ENCODE measurements around the gene CMSS1. TPM values are rescaled to one million over a fixed set of nuclear protein-coding genes. Genes with fewer than 3 reads are reported as not detected.
A peak's percentile ranks its signal among the peaks of the same experiment; 100 is the strongest.

Gene CMSS1
- total and polyA plus RNA-seq, 5 donors from 2014 or later = 20.5 to 34.0 (median 22.0) TPM

GRCh38 chr3:100171211-100171914 is 353.7 kb downstream of the CMSS1 start:
- Mint-ChIP-seq H3K27ac (no peak overlapping the region), H3K36me3 (peaks cover 28% of the 10 kb centered on the region), H3K4me3 (no peak overlapping the region), H3K9me3 (peaks cover 0 to 1% (median 0%) of the 10 kb centered on the region in 7 donors), H3K27me3 (no peaks in the 10 kb centered on the region), H3K4me1 (no peaks in the 10 kb centered on the region)
- no peak overlapping the region for H3K27ac ChIP-seq (ENCODE audit: insufficient read depth, low read length, poor library complexity, severe bottlenecking)
- no peak overlapping the region for H3K4me3 ChIP-seq (ENCODE audit: low read depth, low read length)
- no peaks in the 10 kb centered on the region for H3K27me3 ChIP-seq (ENCODE audit: control insufficient read depth, insufficient read depth, low read length)
- H3K9me3 ChIP-seq (ENCODE audit: control insufficient read depth in 2 of 2, low read length in 2 of 2) = no peaks in the 10 kb centered on the region
- no peaks in the 10 kb centered on the region for H3K4me1 ChIP-seq (ENCODE audit: control insufficient read depth, insufficient read depth, low read length, poor library complexity, severe bottlenecking)
- DNase-seq (no peak), ATAC-seq (ENCODE audit: low read depth in 2 of 2) (no peak)
- peaks cover 21% of the 10 kb centered on the region for H3K36me3 ChIP-seq (ENCODE audit: control insufficient read depth, insufficient read depth, low read length)

DNA sequence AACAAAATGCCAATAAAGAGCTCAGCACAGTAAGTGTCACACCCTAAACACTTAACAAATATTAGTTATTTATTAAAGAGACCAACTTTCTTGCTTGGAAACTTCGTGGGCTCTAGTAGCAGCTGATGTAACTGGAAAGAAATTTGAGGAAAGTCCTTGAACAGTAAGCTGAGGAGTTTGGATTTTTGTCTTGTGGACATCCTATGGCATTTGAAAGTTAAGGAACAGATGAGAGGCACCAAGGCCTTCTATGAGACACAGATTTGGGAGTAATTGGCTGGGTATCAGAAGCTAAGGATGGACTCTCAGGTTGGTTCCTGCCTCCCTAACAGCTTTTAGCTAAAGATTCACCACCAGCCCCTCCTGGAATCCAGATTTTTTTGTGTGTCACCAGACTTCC is 356.3 kb downstream of the CMSS1 start:
- DNase-seq (no peak), ATAC-seq (ENCODE audit: low read depth in 2 of 2) (no peak)
- no peaks in the 10 kb centered on the region for H3K4me1 ChIP-seq (ENCODE audit: control insufficient read depth, insufficient read depth, low read length, poor library complexity, severe bottlenecking)
- no peak overlapping the region for H3K4me3 Mint-ChIP-seq
- no peaks in the 10 kb centered on the region for H3K4me1 Mint-ChIP-seq
- peaks cover 33% of the 10 kb centered on the region for H3K36me3 Mint-ChIP-seq
- peak overlapping the region in 1 of 3 donors; percentile 21 for H3K27ac Mint-ChIP-seq
- H3K9me3 Mint-ChIP-seq = peaks cover 0 to 10% (median 3%) of the 10 kb centered on the region in 7 donors
- no peaks in the 10 kb centered on the region for H3K27me3 ChIP-seq (ENCODE audit: control insufficient read depth, insufficient read depth, low read length)
- H3K4me3 ChIP-seq (ENCODE audit: low read depth, low read length) = no peak overlapping the region
- no peak overlapping the region for H3K27ac ChIP-seq (ENCODE audit: insufficient read depth, low read length, poor library complexity, severe bottlenecking)
- H3K36me3 ChIP-seq (ENCODE audit: control insufficient read depth, insufficient read depth, low read length) = peaks cover 30% of the 10 kb centered on the region
- no peaks in the 10 kb centered on the region for H3K27me3 Mint-ChIP-seq
- peaks cover 3 to 5% of the 10 kb centered on the region in 2 experiments for H3K9me3 ChIP-seq (ENCODE audit: control insufficient read depth in 2 of 2, low read length in 2 of 2)

GRCh38 chr3:100175637-100176280 is 358.1 kb downstream of the CMSS1 start:
- Histone ChIP-seq H3K27me3 (ENCODE audit: control insufficient read depth, insufficient read depth, low read length) (no peaks in the 10 kb centered on the region), H3K27ac (ENCODE audit: insufficient read depth, low read length, poor library complexity, severe bottlenecking) (no peak overlapping the region), H3K36me3 (ENCODE audit: control insufficient read depth, insufficient read depth, low read length) (peaks cover 36% of the 10 kb centered on the region), H3K9me3 (ENCODE audit: control insufficient read depth in 2 of 2, low read length in 2 of 2) (peaks cover 4 to 19% of the 10 kb centered on the region in 2 experiments), H3K4me1 (ENCODE audit: control insufficient read depth, insufficient read depth, low read length, poor library complexity, severe bottlenecking) (no peaks in the 10 kb centered on the region), H3K4me3 (ENCODE audit: low read depth, low read length) (no peak overlapping the region)
- H3K4me1 Mint-ChIP-seq = no peaks in the 10 kb centered on the region
- no peak overlapping the region for H3K4me3 Mint-ChIP-seq
- H3K27ac Mint-ChIP-seq = no peak overlapping the region
- H3K27me3 Mint-ChIP-seq = no peaks in the 10 kb centered on the region
- ATAC-seq (ENCODE audit: low read depth in 2 of 2) = no peak
- H3K9me3 Mint-ChIP-seq = peaks cover 0 to 21% (median 10%) of the 10 kb centered on the region in 7 donors
- no peak for DNase-seq
- peaks cover 40% of the 10 kb centered on the region for H3K36me3 Mint-ChIP-seq

DNA sequence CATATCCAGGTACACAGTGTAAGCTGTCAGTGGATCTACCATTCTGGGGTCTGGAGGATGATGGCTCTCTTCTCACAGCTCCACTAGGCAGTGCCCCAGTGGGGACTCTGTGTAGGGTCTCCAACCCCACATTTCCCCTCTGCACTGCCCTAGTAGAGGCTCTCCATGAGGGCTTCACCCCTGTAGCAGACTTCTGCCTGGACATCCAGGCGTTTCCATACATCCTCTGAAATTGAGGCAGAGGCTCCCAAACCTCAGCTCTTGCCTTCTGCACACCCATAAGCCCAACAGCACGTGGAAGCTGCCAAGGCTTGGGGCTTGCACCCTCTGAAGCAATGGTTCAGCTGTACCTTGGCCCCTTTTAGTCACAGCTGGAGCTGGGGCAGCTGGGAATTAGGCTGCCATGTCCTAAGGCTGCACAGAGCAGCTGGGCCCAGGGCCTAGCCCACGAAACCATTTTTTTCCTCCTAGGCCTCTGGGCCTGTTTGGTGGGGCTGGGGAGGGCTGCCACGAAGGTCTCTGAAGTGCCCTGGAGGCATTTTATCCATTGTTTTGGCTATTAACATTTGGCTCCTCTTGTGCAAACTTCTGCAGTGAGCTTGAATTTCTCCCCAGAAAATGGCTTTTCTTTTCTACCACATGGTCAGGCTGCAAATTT is 362.2 kb downstream of the CMSS1 start:
- Histone ChIP-seq H3K9me3 (ENCODE audit: control insufficient read depth in 2 of 2, low read length in 2 of 2) (peaks cover 4 to 19% of the 10 kb centered on the region in 2 experiments), H3K4me1 (ENCODE audit: control insufficient read depth, insufficient read depth, low read length, poor library complexity, severe bottlenecking) (no peaks in the 10 kb centered on the region), H3K4me3 (ENCODE audit: low read depth, low read length) (no peak overlapping the region), H3K27me3 (ENCODE audit: control insufficient read depth, insufficient read depth, low read length) (no peaks in the 10 kb centered on the region), H3K36me3 (ENCODE audit: control insufficient read depth, insufficient read depth, low read length) (peaks cover 22% of the 10 kb centered on the region), H3K27ac (ENCODE audit: insufficient read depth, low read length, poor library complexity, severe bottlenecking) (no peak overlapping the region)
- DNase-seq (no peak), ATAC-seq (ENCODE audit: low read depth in 2 of 2) (no peak)
- peaks cover 0 to 24% (median 10%) of the 10 kb centered on the region in 7 donors for H3K9me3 Mint-ChIP-seq
- H3K4me1 Mint-ChIP-seq = no peaks in the 10 kb centered on the region
- H3K4me3 Mint-ChIP-seq = no peak overlapping the region
- peaks cover 32% of the 10 kb centered on the region for H3K36me3 Mint-ChIP-seq
- no peaks in the 10 kb centered on the region for H3K27me3 Mint-ChIP-seq
- no peak overlapping the region for H3K27ac Mint-ChIP-seq

- H3K4me3 ChIP-seq (ENCODE audit: low read depth, low read length) = no peak overlapping the region
- no peak for DNase-seq
- Mint-ChIP-seq H3K27ac (peak overlapping the region in 1 of 3 donors; percentile 44), H3K36me3 (peaks cover 10% of the 10 kb centered on the region), H3K4me3 (no peak overlapping the region), H3K4me1 (no peaks in the 10 kb centered on the region), H3K27me3 (no peaks in the 10 kb centered on the region), H3K9me3 (peaks cover 0 to 18% (median 9%) of the 10 kb centered on the region in 7 donors)
- peaks cover 8% of the 10 kb centered on the region for H3K36me3 ChIP-seq (ENCODE audit: control insufficient read depth, insufficient read depth, low read length)
- no peak for ATAC-seq (ENCODE audit: low read depth in 2 of 2)
- no peaks in the 10 kb centered on the region for H3K27me3 ChIP-seq (ENCODE audit: control insufficient read depth, insufficient read depth, low read length)
- no peak overlapping the region for H3K27ac ChIP-seq (ENCODE audit: insufficient read depth, low read length, poor library complexity, severe bottlenecking)
- H3K9me3 ChIP-seq (ENCODE audit: control insufficient read depth in 2 of 2, low read length in 2 of 2) = peaks cover 4 to 17% of the 10 kb centered on the region in 2 experiments
- no peaks in the 10 kb centered on the region for H3K4me1 ChIP-seq (ENCODE audit: control insufficient read depth, insufficient read depth, low read length, poor library complexity, severe bottlenecking)
These were observed 366.0 kb downstream of the CMSS1 start for GRCh38 chr3:100183608-100184125.

GRCh38 chr3:100184948-100185570 is 367.4 kb downstream of the CMSS1 start:
- DNase-seq = no peak
- Mint-ChIP-seq H3K27ac (no peak overlapping the region), H3K4me1 (no peaks in the 10 kb centered on the region), H3K36me3 (peaks cover 4% of the 10 kb centered on the region), H3K4me3 (no peak overlapping the region), H3K9me3 (peaks cover 0 to 9% (median 6%) of the 10 kb centered on the region in 7 donors), H3K27me3 (no peaks in the 10 kb centered on the region)
- no peak overlapping the region for H3K4me3 ChIP-seq (ENCODE audit: low read depth, low read length)
- no peaks in the 10 kb centered on the region for H3K27me3 ChIP-seq (ENCODE audit: control insufficient read depth, insufficient read depth, low read length)
- H3K27ac ChIP-seq (ENCODE audit: insufficient read depth, low read length, poor library complexity, severe bottlenecking) = no peak overlapping the region
- H3K36me3 ChIP-seq (ENCODE audit: control insufficient read depth, insufficient read depth, low read length) = no peaks in the 10 kb centered on the region
- no peak for ATAC-seq (ENCODE audit: low read depth in 2 of 2)
- peaks cover 0 to 3% of the 10 kb centered on the region in 2 experiments for H3K9me3 ChIP-seq (ENCODE audit: control insufficient read depth in 2 of 2, low read length in 2 of 2)
- no peaks in the 10 kb centered on the region for H3K4me1 ChIP-seq (ENCODE audit: control insufficient read depth, insufficient read depth, low read length, poor library complexity, severe bottlenecking)

DNA sequence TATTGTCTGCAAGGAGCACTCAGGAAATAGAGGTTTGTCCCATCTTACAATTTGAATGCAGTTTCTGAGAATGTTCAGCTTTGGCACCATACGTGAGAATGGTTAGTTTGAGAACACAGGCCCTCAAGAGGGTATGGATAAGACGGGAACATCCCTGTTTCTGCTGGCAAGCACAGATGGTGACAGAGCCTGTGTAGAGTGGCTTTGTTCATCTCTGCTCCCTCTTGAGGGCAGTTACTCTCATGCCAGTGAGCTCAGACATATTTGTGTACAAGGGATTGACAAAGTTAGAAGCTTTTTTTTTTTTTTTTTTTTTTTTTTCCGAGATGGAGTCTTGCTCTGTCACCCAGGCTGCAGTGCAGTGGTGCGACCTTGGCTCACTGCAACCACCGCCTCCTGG is 368.2 kb downstream of the CMSS1 start:
- Histone ChIP-seq H3K27ac (ENCODE audit: insufficient read depth, low read length, poor library complexity, severe bottlenecking) (no peak overlapping the region), H3K9me3 (ENCODE audit: control insufficient read depth in 2 of 2, low read length in 2 of 2) (no peaks in the 10 kb centered on the region), H3K27me3 (ENCODE audit: control insufficient read depth, insufficient read depth, low read length) (no peaks in the 10 kb centered on the region), H3K4me1 (ENCODE audit: control insufficient read depth, insufficient read depth, low read length, poor library complexity, severe bottlenecking) (no peaks in the 10 kb centered on the region), H3K4me3 (ENCODE audit: low read depth, low read length) (no peak overlapping the region), H3K36me3 (ENCODE audit: control insufficient read depth, insufficient read depth, low read length) (no peaks in the 10 kb centered on the region)
- Mint-ChIP-seq H3K27me3 (no peaks in the 10 kb centered on the region), H3K36me3 (no peaks in the 10 kb centered on the region), H3K27ac (no peak overlapping the region), H3K9me3 (peaks cover 0 to 4% (median 2%) of the 10 kb centered on the region in 7 donors), H3K4me1 (no peaks in the 10 kb centered on the region), H3K4me3 (no peak overlapping the region)
- no peak for ATAC-seq (ENCODE audit: low read depth in 2 of 2)
- DNase-seq = no peak

All from CD4-positive, CD25-positive, alpha-beta regulatory T cell (primary cell).